Stimulated activated CD8-positive, alpha-beta memory T cell treated with anti-CD3 and anti-CD28 coated beads, Interleukin-2, amount 100 ng/mL, for 48 hours (primary cell): ENCODE data around the gene XAB2.
"Not testable (repeated sequence)": the region's sequence is repeated elsewhere in the genome, so short reads cannot be mapped to it uniquely, and the experiment has no call there.

Experiments used
- DNase-seq, 2 donors: peaks; one replicate each; pipeline ENCODE4 v3.0.0-alpha.2; 2020; ENCODE audit warnings: low read depth in 2 of 2

XAB2 gene

GRCh38 chr19:7577422-7577821 is 51.9 kb downstream of the XAB2 start:
- DNase-seq: not testable (repeated sequence)

DNA sequence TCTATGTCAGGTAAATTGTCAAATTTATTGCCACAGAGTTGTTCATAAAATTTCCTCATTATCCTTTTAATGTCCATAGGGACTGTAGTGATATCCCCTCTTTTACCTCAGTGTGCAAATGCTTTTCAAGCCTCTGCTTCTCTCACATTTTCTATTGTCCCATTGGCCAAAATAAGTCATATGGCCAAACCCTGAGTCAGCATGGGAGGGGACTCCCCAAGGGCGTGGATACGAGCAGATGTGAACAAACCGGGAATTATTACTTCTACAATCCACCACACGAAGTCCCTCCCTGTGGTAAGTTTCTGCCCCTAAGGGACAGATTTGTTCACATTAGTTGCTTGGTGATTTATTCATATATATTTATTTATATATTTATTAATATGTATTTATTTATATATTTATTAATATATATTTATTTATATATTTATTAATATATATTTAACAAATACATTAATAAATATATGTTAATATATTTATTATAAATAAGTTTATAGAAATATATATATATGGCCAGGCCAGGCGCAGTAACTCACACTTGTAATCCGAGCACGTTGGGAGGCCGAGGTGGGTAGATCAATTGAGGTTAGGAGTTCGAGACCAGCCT is 53.8 kb downstream of the XAB2 start:
- peak in 1 of 2 donors; percentile 6 for DNase-seq

DNA sequence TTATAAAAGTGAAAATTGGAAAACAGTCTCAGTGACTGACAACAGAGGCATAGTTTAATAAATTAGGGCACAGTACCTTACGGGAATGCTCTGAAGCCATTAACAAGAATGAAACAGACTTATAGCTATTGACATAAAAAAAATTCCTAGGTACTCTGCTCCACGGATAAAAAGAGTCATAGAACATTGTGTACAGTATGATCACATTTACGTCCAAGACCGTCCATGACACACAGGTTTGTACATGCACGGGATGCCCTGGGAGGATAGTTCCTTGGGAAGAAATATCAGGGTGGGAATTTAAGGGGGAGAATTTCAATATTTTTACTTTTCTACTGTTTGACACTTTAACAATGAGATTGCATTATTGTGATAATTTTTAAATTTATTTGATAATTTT is 58.6 kb downstream of the XAB2 start:
- no peak for DNase-seq
